Keratinocyte (primary cell): ENCODE measurements around the gene CREB5. TPM values are rescaled to one million over a fixed set of nuclear protein-coding genes. Genes with fewer than 3 reads are reported as not detected.

Source experiments
- DNase-seq: peaks from one replicate; pipeline ENCODE4 v3.0.0-alpha.2; 2011; ENCODE audit warnings: low read depth, missing footprints, low spot score
- FAIRE-seq: peaks from 2 replicates; lab custom pipeline; 2011; peaks lifted over from hg19 to GRCh38; lab: Jason Lieb, UNC
- H2AFZ ChIP-seq: 2 replicates; pipeline ENCODE4 v1.6.0; 2012; ENCODE audit warnings: low read length, control low read depth, inconsistent platforms; ENCODE audit not compliant: control insufficient read depth
- H3K27ac ChIP-seq: 2 replicates; pipeline ENCODE4 v1.5.1; 2011; ENCODE audit warnings: low read length; ENCODE audit not compliant: control insufficient read depth, insufficient read depth
- H3K27me3 ChIP-seq: 3 replicates; pipeline ENCODE4 v1.6.0; 2011; ENCODE audit warnings: low read length; ENCODE audit not compliant: control insufficient read depth, insufficient read depth; ENCODE audit errors: extremely low read depth
- H3K36me3 ChIP-seq, 2 experiments: 2 replicates in 1 of 2; 3 replicates in 1 of 2; pipeline ENCODE4 v1.5.1; 2011; ENCODE audit warnings: low read length in 2 of 2, mild to moderate bottlenecking in 1 of 2; ENCODE audit not compliant: control insufficient read depth in 2 of 2, insufficient read depth in 2 of 2; ENCODE audit errors: extremely low read depth in 1 of 2
- H3K4me1 ChIP-seq: 3 replicates; pipeline ENCODE4 v1.5.1; 2011; ENCODE audit warnings: low read length; ENCODE audit not compliant: control insufficient read depth, insufficient read depth; ENCODE audit errors: extremely low read depth
- H3K4me2 ChIP-seq: 3 replicates; pipeline ENCODE4 v1.6.0; 2011; ENCODE audit warnings: low read depth, low read length; ENCODE audit not compliant: control insufficient read depth, insufficient read depth; ENCODE audit errors: extremely low read depth
- H3K4me3 ChIP-seq, 3 experiments: fragments of 200-600 bp in 1 of 3; sonication (generic) in 1 of 3; 2 replicates in 2 of 3; 3 replicates in 1 of 3; pipeline ENCODE4 v1.5.1; 2011 to 2016; ENCODE audit warnings: low read length in 3 of 3, mild to moderate bottlenecking in 3 of 3, control low read depth in 2 of 3, inconsistent platforms in 1 of 3, low read depth in 1 of 3, mixed read lengths in 1 of 3, mixed run types in 1 of 3, moderate library complexity in 1 of 3; ENCODE audit not compliant: control insufficient read depth in 2 of 3, insufficient read depth in 2 of 3; ENCODE audit errors: extremely low read depth in 1 of 3
- H3K79me2 ChIP-seq: 2 replicates; pipeline ENCODE4 v1.6.0; 2012; ENCODE audit warnings: low read length; ENCODE audit not compliant: control insufficient read depth, insufficient read depth
- H3K9ac ChIP-seq: 3 replicates; pipeline ENCODE4 v1.6.0; 2011; ENCODE audit warnings: low read length; ENCODE audit not compliant: control insufficient read depth, insufficient read depth; ENCODE audit errors: extremely low read depth
- H3K9me1 ChIP-seq: 3 replicates; pipeline ENCODE4 v1.6.0; 2011; ENCODE audit warnings: low read length; ENCODE audit not compliant: control insufficient read depth, insufficient read depth; ENCODE audit errors: extremely low read depth
- H3K9me3 ChIP-seq: 2 replicates; pipeline ENCODE4 v1.5.1; 2012; ENCODE audit warnings: low read depth, low read length; ENCODE audit not compliant: control insufficient read depth
- H4K20me1 ChIP-seq: 3 replicates; pipeline ENCODE4 v1.6.0; 2011; ENCODE audit warnings: low read length; ENCODE audit not compliant: control insufficient read depth, insufficient read depth; ENCODE audit errors: extremely low read depth
- EZH2 ChIP-seq: IDR thresholded peaks from one replicate; pipeline ENCODE4 v1.6.1; 2012; ENCODE audit warnings: inconsistent platforms, mild to moderate bottlenecking, low read length, moderate library complexity
- dilution Hi-C: fragments of 300-500 bp; cut with MboI; formaldehyde crosslinking; loops from one replicate; pipeline ENCODE4 v1.7.0; 2020; ENCODE audit warnings: low sequenced_read_pairs; ENCODE audit not compliant: extremely low pct_ligation_motif_present
- polyA plus RNA-seq, 5 experiments: library from polyadenylated mRNA; depleted of rRNA in 3 of 5; stranded (reverse) in 3 of 5; stranded (forward) in 1 of 5; unstranded in 1 of 5; fragments of >200 nt; gene quantifications; 1 replicate in 1 of 5; 2 replicates in 3 of 5; 3 replicates in 1 of 5; pipeline versions ENCODE4 v1.2.1 to v1.2.3, GENCODE V29; 2011 to 2012; ENCODE audit warnings: missing spikeins in 2 of 5, low read depth in 1 of 5, low replicate concordance in 1 of 5
- TF ChIP-seq, protein P1 (sequence below), 3 experiments: IDR thresholded peaks in 1 of 3; conservative IDR thresholded peaks in 1 of 3; optimal IDR thresholded peaks in 1 of 3; 2 replicates in 2 of 3; 3 replicates in 1 of 3; pipeline versions ENCODE3 to v1.5.1; 2011; ENCODE audit warnings: low read length in 3 of 3, mild to moderate bottlenecking in 3 of 3, moderate library complexity in 2 of 3, control low read depth in 1 of 3, inconsistent platforms in 1 of 3; ENCODE audit not compliant: insufficient read depth in 2 of 3; ENCODE audit errors: extremely low read depth in 1 of 3

The CREB5 gene
- polyA plus RNA-seq, 1 donor (not counting 4 experiments of a cell fraction or from before 2014, with no cell fraction given), result 7.9 TPM

DNA sequence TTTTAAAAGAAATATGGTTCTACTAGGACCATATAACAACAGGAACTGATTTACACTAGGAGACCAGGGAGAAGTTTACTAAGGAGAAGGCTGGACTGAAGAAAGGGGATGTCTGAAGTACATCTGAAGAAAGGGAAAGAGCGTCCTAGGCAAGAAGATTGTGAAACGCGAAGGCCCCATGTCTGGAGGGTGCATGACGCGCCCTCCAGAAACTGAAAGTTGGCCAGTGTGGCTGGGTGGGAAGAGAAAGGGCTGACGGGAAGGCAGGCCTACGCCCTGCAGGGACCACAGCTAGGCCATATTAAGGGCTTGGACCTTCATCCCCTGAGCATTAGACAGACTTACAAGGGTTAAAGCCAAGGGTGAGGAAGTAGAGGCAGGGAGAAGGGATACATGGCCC is 387.8 kb downstream of the CREB5 start:
- no peak overlapping the region for H3K4me2 ChIP-seq
- TF ChIP-seq EZH2, result no peak
- TF ChIP-seq, protein P1, sequence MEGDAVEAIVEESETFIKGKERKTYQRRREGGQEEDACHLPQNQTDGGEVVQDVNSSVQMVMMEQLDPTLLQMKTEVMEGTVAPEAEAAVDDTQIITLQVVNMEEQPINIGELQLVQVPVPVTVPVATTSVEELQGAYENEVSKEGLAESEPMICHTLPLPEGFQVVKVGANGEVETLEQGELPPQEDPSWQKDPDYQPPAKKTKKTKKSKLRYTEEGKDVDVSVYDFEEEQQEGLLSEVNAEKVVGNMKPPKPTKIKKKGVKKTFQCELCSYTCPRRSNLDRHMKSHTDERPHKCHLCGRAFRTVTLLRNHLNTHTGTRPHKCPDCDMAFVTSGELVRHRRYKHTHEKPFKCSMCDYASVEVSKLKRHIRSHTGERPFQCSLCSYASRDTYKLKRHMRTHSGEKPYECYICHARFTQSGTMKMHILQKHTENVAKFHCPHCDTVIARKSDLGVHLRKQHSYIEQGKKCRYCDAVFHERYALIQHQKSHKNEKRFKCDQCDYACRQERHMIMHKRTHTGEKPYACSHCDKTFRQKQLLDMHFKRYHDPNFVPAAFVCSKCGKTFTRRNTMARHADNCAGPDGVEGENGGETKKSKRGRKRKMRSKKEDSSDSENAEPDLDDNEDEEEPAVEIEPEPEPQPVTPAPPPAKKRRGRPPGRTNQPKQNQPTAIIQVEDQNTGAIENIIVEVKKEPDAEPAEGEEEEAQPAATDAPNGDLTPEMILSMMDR (optimal IDR thresholded peaks at IDR 0.05 in 1 of 3, IDR thresholded peaks at IDR 0.05 in 1 of 3, conservative IDR thresholded peaks at IDR 0.05 in 1 of 3; ENCODE audit: extremely low read depth in 1 of 3, insufficient read depth in 2 of 3, low read length in 3 of 3), result no peak
- no peaks in the 10 kb centered on the region for H3K4me1 ChIP-seq
- peaks cover 0 to 3% of the 10 kb centered on the region in 2 experiments for H3K36me3 ChIP-seq
- H2AFZ ChIP-seq, result no peak overlapping the region
- H3K79me2 ChIP-seq, result no peaks in the 10 kb centered on the region
- no peaks in the 10 kb centered on the region for H3K9me3 ChIP-seq
- FAIRE-seq (no peak), DNase-seq (no peak)
- no peaks in the 10 kb centered on the region for H3K9me1 ChIP-seq
- H3K4me3 ChIP-seq, result no peak overlapping the region
- H4K20me1 ChIP-seq, result no peaks in the 10 kb centered on the region
- H3K9ac ChIP-seq, result no peak overlapping the region
- no peak overlapping the region for H3K27ac ChIP-seq
- H3K27me3 ChIP-seq, result no peaks in the 10 kb centered on the region
- dilution Hi-C loops, result no loop called here

DNA sequence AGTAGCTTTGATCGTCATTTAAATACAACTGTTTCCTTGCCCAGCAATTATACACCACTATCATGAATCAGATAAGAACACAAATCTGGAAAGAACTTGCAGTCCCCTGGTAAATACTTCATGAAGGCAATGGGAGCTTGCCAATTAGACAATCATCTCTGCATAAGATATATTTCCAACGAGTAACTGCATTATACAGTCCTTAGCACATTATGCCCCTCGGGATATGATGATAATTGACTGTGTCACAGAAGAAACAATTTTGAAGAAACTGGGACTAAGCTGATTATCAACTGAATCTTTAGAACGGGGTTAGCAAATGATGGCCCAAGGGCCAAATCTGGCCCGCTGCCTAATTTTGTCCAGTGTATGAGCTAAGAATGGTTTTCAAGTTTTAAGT is 390.1 kb downstream of the CREB5 start:
- H3K27me3 ChIP-seq, result no peaks in the 10 kb centered on the region
- peak; percentile 64 for FAIRE-seq
- H2AFZ ChIP-seq, result no peak overlapping the region
- no peaks in the 10 kb centered on the region for H3K9me3 ChIP-seq
- no peak overlapping the region for H3K9ac ChIP-seq
- no peak overlapping the region for H3K4me2 ChIP-seq
- DNase-seq, result no peak
- H3K27ac ChIP-seq, result no peak overlapping the region
- H3K9me1 ChIP-seq, result no peaks in the 10 kb centered on the region
- dilution Hi-C loops, result no loop called here
- H3K36me3 ChIP-seq, result peaks cover 0 to 3% of the 10 kb centered on the region in 2 experiments
- H3K79me2 ChIP-seq, result no peaks in the 10 kb centered on the region
- no peak for TF ChIP-seq EZH2
- TF ChIP-seq, protein P1 (optimal IDR thresholded peaks at IDR 0.05 in 1 of 3, IDR thresholded peaks at IDR 0.05 in 1 of 3, conservative IDR thresholded peaks at IDR 0.05 in 1 of 3; ENCODE audit: extremely low read depth in 1 of 3, insufficient read depth in 2 of 3, low read length in 3 of 3), result no peak
- H3K4me1 ChIP-seq, result no peaks in the 10 kb centered on the region
- no peak overlapping the region for H3K4me3 ChIP-seq
- no peaks in the 10 kb centered on the region for H4K20me1 ChIP-seq
